HCT116 (cell line): Measurements from ENCODE around the gene FLACC1. TPM values are rescaled to one million over a fixed set of nuclear protein-coding genes. Genes with fewer than 3 reads are reported as not detected.

ENCODE experiments used
- ATAC-seq: fragments of 200-7000 bp; cut with Tn5 transposase; 2 replicates; pipeline ENCODE4 v1.9.1; 2020; ENCODE audit warnings: mild to moderate bottlenecking, moderate library complexity
- BruUV-seq: library from RNA; stranded (reverse); fragments of 400-500 nt; replicated peaks from 2 replicates; lab custom pipeline; 2021; lab: Mats Ljungman, UMichigan
- CTCF ChIA-PET: fragments of 300-600 bp; sonication (Branson Sonifier 250); formaldehyde crosslinking; loops from one replicate; lab custom pipeline; 2021; ENCODE audit warnings: antibody characterized with exemption; lab: Charles Lee
- POLR2A ChIA-PET: fragments of 300-600, 350-600 bp; sonication (Branson Sonifier 250); formaldehyde crosslinking; loops from one replicate; lab custom pipeline; 2021; ENCODE audit warnings: antibody characterized with exemption; lab: Charles Lee
- RAD21 ChIA-PET, 2 experiments: fragments of 300-600 bp; sonication (Branson Sonifier 250); formaldehyde crosslinking; loops; one replicate each; lab custom pipeline; 2023; ENCODE audit warnings: low total read pairs in 2 of 2; ENCODE audit not compliant: uncharacterized antibody in 2 of 2, unreplicated experiment in 2 of 2, low non-redundant PET in 1 of 2; lab: Charles Lee
- DNase-seq: peaks from one replicate; pipeline ENCODE4 v3.0.0-alpha.2; 2010; ENCODE audit warnings: low read depth, low spot score
- H2AFZ ChIP-seq: fragments of 200-600 bp; shearing (Covaris generic), sonication (generic); 2 replicates; pipeline ENCODE4 v1.6.1; 2017; ENCODE audit warnings: low read depth, mixed run types, mixed read lengths, antibody characterized with exemption, low read length; ENCODE audit not compliant: poor library complexity, severe bottlenecking
- H3K27ac ChIP-seq: 2 replicates; pipeline ENCODE4 v1.5.1; 2012; ENCODE audit warnings: low read depth, low read length
- H3K27me3 ChIP-seq: fragments of 200-600 bp; sonication (generic); 2 replicates; pipeline ENCODE4 v1.6.1; 2016; ENCODE audit warnings: mixed run types, low read length, mixed read lengths; ENCODE audit not compliant: insufficient read depth
- H3K36me3 ChIP-seq, 2 experiments: fragments of 200-500 bp in 1 of 2; fragments of 200-600 bp in 1 of 2; sonication (Bioruptor generic) in 1 of 2; sonication (generic) in 1 of 2; 2 replicates each; pipeline versions ENCODE4 v1.5.1 to v1.6.1; 2014 to 2016; ENCODE audit warnings: low read length in 2 of 2, inconsistent platforms in 1 of 2, mixed read lengths in 1 of 2, mixed run types in 1 of 2; ENCODE audit not compliant: insufficient read depth in 2 of 2, control insufficient read depth in 1 of 2
- H3K4me1 ChIP-seq, 2 experiments: fragments of 200-600 bp in 1 of 2; sonication (generic) in 1 of 2; 2 replicates each; pipeline versions ENCODE4 v1.5.1 to v1.6.1; 2012 to 2017; ENCODE audit warnings: low read length in 2 of 2, inconsistent platforms in 1 of 2, mild to moderate bottlenecking in 1 of 2, mixed read lengths in 1 of 2, mixed run types in 1 of 2, moderate library complexity in 1 of 2; ENCODE audit not compliant: insufficient read depth in 2 of 2, control insufficient read depth in 1 of 2
- H3K4me2 ChIP-seq: fragments of 200-600 bp; sonication (generic); 2 replicates; pipeline ENCODE4 v1.6.1; 2017; ENCODE audit warnings: mixed run types, low read length, mixed read lengths
- H3K4me3 ChIP-seq, 2 experiments: fragments of 200-600 bp in 1 of 2; sonication (generic) in 1 of 2; replicated peaks in 1 of 2; 2 replicates each; pipeline ENCODE4 v1.5.1; 2011 to 2016; ENCODE audit warnings: low read length in 2 of 2, control low read depth in 1 of 2, low read depth in 1 of 2, mild to moderate bottlenecking in 1 of 2, mixed read lengths in 1 of 2, mixed run types in 1 of 2
- H3K79me2 ChIP-seq: fragments of 200-600 bp; sonication (generic); 2 replicates; pipeline ENCODE4 v1.6.1; 2017; ENCODE audit warnings: mild to moderate bottlenecking, mixed run types, low read length, moderate library complexity, mixed read lengths; ENCODE audit not compliant: insufficient read depth
- H3K9ac ChIP-seq: fragments of 200-600 bp; sonication (generic); 2 replicates; pipeline ENCODE4 v1.6.1; 2016; ENCODE audit warnings: low read length, mixed read lengths
- H3K9me2 ChIP-seq: fragments of 200-600 bp; sonication (generic), shearing (Covaris generic); 2 replicates; pipeline ENCODE4 v1.6.1; 2017; ENCODE audit warnings: mixed run types, mild to moderate bottlenecking, moderate library complexity; ENCODE audit not compliant: insufficient read depth
- H3K9me3 ChIP-seq, 2 experiments: fragments of 200-500 bp in 1 of 2; fragments of 200-600 bp in 1 of 2; sonication (Bioruptor generic) in 1 of 2; sonication (generic) in 1 of 2; 2 replicates each; pipeline ENCODE4 v1.6.1; 2014 to 2017; ENCODE audit warnings: low read length in 2 of 2, mixed read lengths in 2 of 2, inconsistent platforms in 1 of 2, low read depth in 1 of 2, mild to moderate bottlenecking in 1 of 2, mixed run types in 1 of 2, moderate library complexity in 1 of 2; ENCODE audit not compliant: control insufficient read depth in 1 of 2, insufficient read depth in 1 of 2
- H4K20me1 ChIP-seq: fragments of 200-600 bp; sonication (generic), shearing (Covaris generic); 2 replicates; pipeline ENCODE4 v1.6.1; 2017; ENCODE audit warnings: mixed run types, mild to moderate bottlenecking, moderate library complexity; ENCODE audit not compliant: insufficient read depth
- CBX3 ChIP-seq: IDR thresholded peaks from 2 replicates; pipeline ENCODE4 v1.6.1; 2012; ENCODE audit warnings: low read depth
- CEBPB ChIP-seq: IDR thresholded peaks from 2 replicates; pipeline ENCODE4 v1.6.1; 2012; ENCODE audit warnings: low read depth
- EGR1 ChIP-seq: IDR thresholded peaks from 2 replicates; pipeline ENCODE4 v1.6.1; 2012; ENCODE audit warnings: low read depth
- ELF1 ChIP-seq: IDR thresholded peaks from 2 replicates; pipeline ENCODE4 v1.6.1; 2012; ENCODE audit warnings: low read depth, borderline replicate concordance
- EZH2 ChIP-seq: fragments of 200-600 bp; sonication (generic); IDR thresholded peaks from 2 replicates; pipeline ENCODE4 v1.6.1; 2017; ENCODE audit warnings: antibody characterized with exemption, mixed run types
- EZH2phosphoT487 ChIP-seq: fragments of 200-600 bp; IDR thresholded peaks from 2 replicates; pipeline ENCODE4 v1.6.1; 2018; ENCODE audit warnings: antibody characterized with exemption, borderline replicate concordance
- FOSL1 ChIP-seq: IDR thresholded peaks from 2 replicates; pipeline ENCODE4 v1.6.1; 2012; ENCODE audit warnings: low read depth
- JUND ChIP-seq: IDR thresholded peaks from 2 replicates; pipeline ENCODE4 v1.6.1; 2012
- POLR2A ChIP-seq: IDR thresholded peaks from 2 replicates; pipeline ENCODE4 v1.7.0; 2011; ENCODE audit warnings: borderline replicate concordance; ENCODE audit not compliant: insufficient read depth, insufficient read length; ENCODE audit errors: extremely low read depth
- POLR2AphosphoS5 ChIP-seq: IDR thresholded peaks from 2 replicates; pipeline ENCODE4 v1.6.1; 2011; ENCODE audit warnings: mild to moderate bottlenecking, low read depth, low read length, moderate library complexity
- RAD21 ChIP-seq: IDR thresholded peaks from 2 replicates; pipeline ENCODE4 v1.6.1; 2012; ENCODE audit warnings: low read depth, mild to moderate bottlenecking
- SIN3A ChIP-seq: IDR thresholded peaks from 2 replicates; pipeline ENCODE4 v1.6.1; 2012; ENCODE audit warnings: low read depth
- SP1 ChIP-seq: IDR thresholded peaks from 2 replicates; pipeline ENCODE4 v1.6.1; 2012; ENCODE audit warnings: low read depth
- SRF ChIP-seq: IDR thresholded peaks from 2 replicates; pipeline ENCODE4 v1.6.1; 2012; ENCODE audit warnings: low read depth
- TCF7L2 ChIP-seq: IDR thresholded peaks from 2 replicates; pipeline ENCODE4 v1.7.0; 2011; ENCODE audit warnings: borderline replicate concordance, inconsistent platforms; ENCODE audit not compliant: insufficient read depth, insufficient read length; ENCODE audit errors: extremely low read depth
- YY1 ChIP-seq: IDR thresholded peaks from 2 replicates; pipeline ENCODE4 v1.6.1; 2011; ENCODE audit warnings: low read length, low read depth, moderate library complexity, mild to moderate bottlenecking; ENCODE audit not compliant: insufficient replicate concordance; ENCODE audit errors: extremely low read depth
- ZFX ChIP-seq: fragments of 450-650 bp; IDR thresholded peaks from 2 replicates; pipeline ENCODE4 v1.6.1; 2017
- ZNF274 ChIP-seq: fragments of 200-500 bp; sonication (Bioruptor generic); IDR thresholded peaks from 2 replicates; pipeline ENCODE4 v1.6.1; 2014; ENCODE audit warnings: mild to moderate bottlenecking, low read depth, low read length, inconsistent platforms
- intact Hi-C: fragments of 100-400 bp; cut with micrococcal nuclease; formaldehyde crosslinking; loops from 2 replicates; pipeline ENCODE4 v1.10.0; 2022
- total RNA-seq: library from RNA; stranded (reverse); gene quantifications from one replicate; pipeline ENCODE4 v1.2.1, GENCODE V29; 2021; ENCODE audit not compliant: unreplicated experiment
- TF ChIP-seq, protein P1 (sequence below): IDR thresholded peaks from 2 replicates; pipeline ENCODE4 v1.6.1; 2012
- TF ChIP-seq, protein P2 (sequence below): IDR thresholded peaks from 2 replicates; pipeline ENCODE4 v1.6.1; 2012; ENCODE audit warnings: low read depth
- TF ChIP-seq, protein P3 (sequence below): IDR thresholded peaks from 2 replicates; pipeline ENCODE4 v1.6.1; 2011; ENCODE audit warnings: mild to moderate bottlenecking, low read length, moderate library complexity; ENCODE audit not compliant: insufficient replicate concordance; ENCODE audit errors: extremely low read depth
- TF ChIP-seq, protein P4 (sequence below): IDR thresholded peaks from 2 replicates; pipeline ENCODE4 v1.6.1; 2012

Gene FLACC1
- total RNA-seq, 1 experiment from 2014 or later = 0.74 TPM

DNA sequence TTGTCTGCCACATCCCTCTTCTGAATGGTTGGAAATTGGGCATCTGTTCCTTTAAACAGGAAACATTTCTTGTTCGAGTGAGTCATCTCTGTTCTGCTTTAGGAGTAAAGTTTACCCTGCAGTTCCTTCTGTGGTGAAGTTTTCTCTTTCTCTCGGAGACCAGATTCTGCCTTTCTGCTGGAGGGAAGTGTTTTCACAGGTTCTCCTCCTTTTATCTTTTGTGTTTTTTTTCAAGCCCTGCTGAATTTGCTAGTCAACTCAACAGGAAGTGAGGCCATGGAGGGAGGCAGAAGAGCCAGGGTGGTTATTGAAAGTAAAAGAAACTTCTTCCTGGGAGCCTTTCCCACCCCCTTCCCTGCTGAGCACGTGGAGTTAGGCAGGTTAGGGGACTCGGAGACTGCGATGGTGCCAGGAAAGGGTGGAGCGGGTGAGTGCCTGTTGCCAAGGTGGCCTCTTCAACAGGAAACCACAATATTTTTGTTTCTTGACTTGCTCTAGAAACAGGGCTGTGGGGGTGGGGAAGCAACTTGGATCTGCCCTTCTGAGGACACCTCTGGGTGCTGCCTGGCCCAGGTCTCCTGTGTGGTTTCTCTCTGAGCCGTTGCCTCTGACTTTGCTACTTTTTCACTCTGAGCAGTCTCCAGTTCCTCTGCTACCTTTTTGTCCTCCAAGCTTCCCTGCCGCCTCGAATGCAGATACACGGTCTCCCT, 99.0 kb downstream of the FLACC1 start:
- Histone ChIP-seq H3K4me2 (peak overlapping the region; percentile 88), H3K9me3 (no peaks in the 10 kb centered on the region), H3K4me3 (peak overlapping the region; percentile 61 to 64), H3K9me2 (no peaks in the 10 kb centered on the region), H3K27ac (peak overlapping the region; percentile 76), H3K27me3 (no peaks in the 10 kb centered on the region), H2AFZ (peak overlapping the region; percentile 69), H3K4me1 (peaks cover 23 to 55% of the 10 kb centered on the region in 2 experiments), H3K79me2 (peaks cover 55% of the 10 kb centered on the region), H3K9ac (peak overlapping the region; percentile 75), H4K20me1 (no peaks in the 10 kb centered on the region), H3K36me3 (no peaks in the 10 kb centered on the region)
- ChIA-PET POLR2A (no interaction called here), RAD21 (no interaction called here), CTCF (interaction anchor here (1.8 kb wide), 1 partner anchor 26 kb away, joined by 4 read pairs; no protein-coding TSS in a partner anchor)
- DNase-seq = peak; percentile 68
- intact Hi-C loops = loop anchor here (5.0 kb wide), 1 partner anchor 99 kb away; the partner anchor contains the start of gene FLACC1
- peak; percentile 75 for ATAC-seq
- BruUV-seq = TSS peak; percentile 72
- TF ChIP-seq FOSL1 (peak; percentile 73), ZFX (no peak), EZH2 (no peak), SRF (0 out of 2 replicates have a peak, but pooled peaks have one; percentile 21), TCF7L2 (peak; percentile 16), POLR2AphosphoS5 (peak; percentile 60; the same call in 1 of the 2 replicates), SIN3A (peak; percentile 80), EZH2phosphoT487 (no peak), RAD21 (peak; percentile 30), CBX3 (peak; percentile 85), ZNF274 (no peak), SP1 (peak; percentile 77), POLR2A (peak; percentile 54), JUND (peak; percentile 75), ELF1 (no peak; the same call in 1 of the 2 replicates), EGR1 (0 out of 2 replicates have a peak, but pooled peaks have one; percentile 43), CEBPB (peak; percentile 61; the same call in 1 of the 2 replicates), YY1 (peak; percentile 40)
- TF ChIP-seq, protein P1, sequence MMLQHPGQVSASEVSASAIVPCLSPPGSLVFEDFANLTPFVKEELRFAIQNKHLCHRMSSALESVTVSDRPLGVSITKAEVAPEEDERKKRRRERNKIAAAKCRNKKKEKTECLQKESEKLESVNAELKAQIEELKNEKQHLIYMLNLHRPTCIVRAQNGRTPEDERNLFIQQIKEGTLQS = no peak
- TF ChIP-seq, protein P2, sequence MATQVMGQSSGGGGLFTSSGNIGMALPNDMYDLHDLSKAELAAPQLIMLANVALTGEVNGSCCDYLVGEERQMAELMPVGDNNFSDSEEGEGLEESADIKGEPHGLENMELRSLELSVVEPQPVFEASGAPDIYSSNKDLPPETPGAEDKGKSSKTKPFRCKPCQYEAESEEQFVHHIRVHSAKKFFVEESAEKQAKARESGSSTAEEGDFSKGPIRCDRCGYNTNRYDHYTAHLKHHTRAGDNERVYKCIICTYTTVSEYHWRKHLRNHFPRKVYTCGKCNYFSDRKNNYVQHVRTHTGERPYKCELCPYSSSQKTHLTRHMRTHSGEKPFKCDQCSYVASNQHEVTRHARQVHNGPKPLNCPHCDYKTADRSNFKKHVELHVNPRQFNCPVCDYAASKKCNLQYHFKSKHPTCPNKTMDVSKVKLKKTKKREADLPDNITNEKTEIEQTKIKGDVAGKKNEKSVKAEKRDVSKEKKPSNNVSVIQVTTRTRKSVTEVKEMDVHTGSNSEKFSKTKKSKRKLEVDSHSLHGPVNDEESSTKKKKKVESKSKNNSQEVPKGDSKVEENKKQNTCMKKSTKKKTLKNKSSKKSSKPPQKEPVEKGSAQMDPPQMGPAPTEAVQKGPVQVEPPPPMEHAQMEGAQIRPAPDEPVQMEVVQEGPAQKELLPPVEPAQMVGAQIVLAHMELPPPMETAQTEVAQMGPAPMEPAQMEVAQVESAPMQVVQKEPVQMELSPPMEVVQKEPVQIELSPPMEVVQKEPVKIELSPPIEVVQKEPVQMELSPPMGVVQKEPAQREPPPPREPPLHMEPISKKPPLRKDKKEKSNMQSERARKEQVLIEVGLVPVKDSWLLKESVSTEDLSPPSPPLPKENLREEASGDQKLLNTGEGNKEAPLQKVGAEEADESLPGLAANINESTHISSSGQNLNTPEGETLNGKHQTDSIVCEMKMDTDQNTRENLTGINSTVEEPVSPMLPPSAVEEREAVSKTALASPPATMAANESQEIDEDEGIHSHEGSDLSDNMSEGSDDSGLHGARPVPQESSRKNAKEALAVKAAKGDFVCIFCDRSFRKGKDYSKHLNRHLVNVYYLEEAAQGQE = no peak
- TF ChIP-seq, protein P3, sequence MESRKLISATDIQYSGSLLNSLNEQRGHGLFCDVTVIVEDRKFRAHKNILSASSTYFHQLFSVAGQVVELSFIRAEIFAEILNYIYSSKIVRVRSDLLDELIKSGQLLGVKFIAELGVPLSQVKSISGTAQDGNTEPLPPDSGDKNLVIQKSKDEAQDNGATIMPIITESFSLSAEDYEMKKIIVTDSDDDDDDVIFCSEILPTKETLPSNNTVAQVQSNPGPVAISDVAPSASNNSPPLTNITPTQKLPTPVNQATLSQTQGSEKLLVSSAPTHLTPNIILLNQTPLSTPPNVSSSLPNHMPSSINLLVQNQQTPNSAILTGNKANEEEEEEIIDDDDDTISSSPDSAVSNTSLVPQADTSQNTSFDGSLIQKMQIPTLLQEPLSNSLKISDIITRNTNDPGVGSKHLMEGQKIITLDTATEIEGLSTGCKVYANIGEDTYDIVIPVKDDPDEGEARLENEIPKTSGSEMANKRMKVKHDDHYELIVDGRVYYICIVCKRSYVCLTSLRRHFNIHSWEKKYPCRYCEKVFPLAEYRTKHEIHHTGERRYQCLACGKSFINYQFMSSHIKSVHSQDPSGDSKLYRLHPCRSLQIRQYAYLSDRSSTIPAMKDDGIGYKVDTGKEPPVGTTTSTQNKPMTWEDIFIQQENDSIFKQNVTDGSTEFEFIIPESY = no peak
- TF ChIP-seq, protein P4, sequence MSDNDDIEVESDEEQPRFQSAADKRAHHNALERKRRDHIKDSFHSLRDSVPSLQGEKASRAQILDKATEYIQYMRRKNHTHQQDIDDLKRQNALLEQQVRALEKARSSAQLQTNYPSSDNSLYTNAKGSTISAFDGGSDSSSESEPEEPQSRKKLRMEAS = peak; percentile 99
